ENCODE results near the gene C4BPB. TPM values are rescaled to one million over a fixed set of nuclear protein-coding genes. Genes with fewer than 3 reads are reported as not detected.

Gene C4BPB
- total RNA-seq, 1 experiment from 2014 or later: not detected

- POLR2A ChIA-PET: interaction anchor here (0.6 to 4.6 kb wide), 8 partner anchors 10 to 321 kb away, joined by 3 to 22 read pairs (median 4); partner anchors contain the start of genes CD55 and PFKFB2
- peak; percentile 90 for DNase-seq (ENCODE audit: unreplicated experiment)
- H3K4me3 Mint-ChIP-seq (ENCODE audit: unreplicated experiment): no peak overlapping the region
- peaks cover 6% of the 10 kb centered on the region for H3K4me1 Mint-ChIP-seq (ENCODE audit: insufficient read depth, unreplicated experiment)
- peaks cover 21% of the 10 kb centered on the region for H3K27me3 Mint-ChIP-seq (ENCODE audit: insufficient read depth, unreplicated experiment)
- no peaks in the 10 kb centered on the region for H3K9me3 Mint-ChIP-seq (ENCODE audit: unreplicated experiment)
- TF ChIP-seq, protein P1, sequence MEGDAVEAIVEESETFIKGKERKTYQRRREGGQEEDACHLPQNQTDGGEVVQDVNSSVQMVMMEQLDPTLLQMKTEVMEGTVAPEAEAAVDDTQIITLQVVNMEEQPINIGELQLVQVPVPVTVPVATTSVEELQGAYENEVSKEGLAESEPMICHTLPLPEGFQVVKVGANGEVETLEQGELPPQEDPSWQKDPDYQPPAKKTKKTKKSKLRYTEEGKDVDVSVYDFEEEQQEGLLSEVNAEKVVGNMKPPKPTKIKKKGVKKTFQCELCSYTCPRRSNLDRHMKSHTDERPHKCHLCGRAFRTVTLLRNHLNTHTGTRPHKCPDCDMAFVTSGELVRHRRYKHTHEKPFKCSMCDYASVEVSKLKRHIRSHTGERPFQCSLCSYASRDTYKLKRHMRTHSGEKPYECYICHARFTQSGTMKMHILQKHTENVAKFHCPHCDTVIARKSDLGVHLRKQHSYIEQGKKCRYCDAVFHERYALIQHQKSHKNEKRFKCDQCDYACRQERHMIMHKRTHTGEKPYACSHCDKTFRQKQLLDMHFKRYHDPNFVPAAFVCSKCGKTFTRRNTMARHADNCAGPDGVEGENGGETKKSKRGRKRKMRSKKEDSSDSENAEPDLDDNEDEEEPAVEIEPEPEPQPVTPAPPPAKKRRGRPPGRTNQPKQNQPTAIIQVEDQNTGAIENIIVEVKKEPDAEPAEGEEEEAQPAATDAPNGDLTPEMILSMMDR (IDR thresholded peaks at IDR 0.05; ENCODE audit: unreplicated experiment): peak; percentile 92
- CTCF ChIA-PET: interaction anchor here (0.5 to 12.6 kb wide), 64 partner anchors 11 to 535 kb away, joined by 3 to 221 read pairs (median 4); partner anchors contain the start of genes C1orf116, C4BPA and YOD1
- H3K36me3 Mint-ChIP-seq (ENCODE audit: insufficient read depth, unreplicated experiment): no peaks in the 10 kb centered on the region
- intact Hi-C loops (cut with micrococcal nuclease): loop anchor here (1.0 to 10.0 kb wide), 5 partner anchors 97 to 590 kb away; no protein-coding TSS in a partner anchor
- no peak overlapping the region for H3K27ac Mint-ChIP-seq (ENCODE audit: low read depth, unreplicated experiment)
- BruUV-seq (replicated peaks): no TSS peak
These were observed 3.9 kb upstream of the C4BPB start for GRCh38 chr1:207084701-207085180.

DNA sequence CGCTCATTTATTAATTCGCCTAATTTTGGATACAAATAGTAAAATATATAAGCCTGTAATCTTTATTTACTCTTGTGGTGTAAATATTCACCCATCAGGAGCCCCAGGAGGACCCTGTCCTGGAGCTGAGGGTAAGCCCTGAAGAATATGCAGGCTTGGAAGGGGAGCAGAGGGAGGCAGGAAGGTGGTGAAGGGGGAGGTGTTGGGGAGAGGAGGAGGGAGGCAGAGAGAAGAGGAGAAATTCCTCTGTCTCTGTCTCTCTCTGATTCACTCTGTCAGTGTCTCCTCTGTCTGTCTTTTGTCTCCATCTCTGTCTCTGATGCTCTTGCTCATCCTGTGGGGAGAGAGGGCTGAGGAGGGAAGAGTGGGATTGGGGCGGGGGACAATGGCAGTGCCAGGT, 2.8 kb upstream of the C4BPB start:
- no TSS peak for BruUV-seq (replicated peaks)
- DNase-seq (ENCODE audit: unreplicated experiment): no peak
- ChIA-PET CTCF (interaction anchor here (0.6 to 12.6 kb wide), 13 partner anchors 8 to 612 kb away, joined by 3 to 221 read pairs (median 4); partner anchors contain the start of gene C4BPA), POLR2A (interaction anchor here (0.7 to 4.6 kb wide), 3 partner anchors 237 to 320 kb away, joined by 3 to 22 read pairs (median 3); partner anchors contain the start of gene CD55)
- TF ChIP-seq, protein P1 (IDR thresholded peaks at IDR 0.05; ENCODE audit: unreplicated experiment): no peak
- Mint-ChIP-seq H3K27ac (ENCODE audit: low read depth, unreplicated experiment) (no peak overlapping the region), H3K9me3 (ENCODE audit: unreplicated experiment) (no peaks in the 10 kb centered on the region), H3K4me3 (ENCODE audit: unreplicated experiment) (no peak overlapping the region), H3K27me3 (ENCODE audit: insufficient read depth, unreplicated experiment) (peaks cover 21% of the 10 kb centered on the region), H3K36me3 (ENCODE audit: insufficient read depth, unreplicated experiment) (no peaks in the 10 kb centered on the region), H3K4me1 (ENCODE audit: insufficient read depth, unreplicated experiment) (peaks cover 6% of the 10 kb centered on the region)
- intact Hi-C loops (cut with micrococcal nuclease): loop anchor here (10.0 kb wide), 2 partner anchors 179 to 589 kb away; no protein-coding TSS in a partner anchor

DNA sequence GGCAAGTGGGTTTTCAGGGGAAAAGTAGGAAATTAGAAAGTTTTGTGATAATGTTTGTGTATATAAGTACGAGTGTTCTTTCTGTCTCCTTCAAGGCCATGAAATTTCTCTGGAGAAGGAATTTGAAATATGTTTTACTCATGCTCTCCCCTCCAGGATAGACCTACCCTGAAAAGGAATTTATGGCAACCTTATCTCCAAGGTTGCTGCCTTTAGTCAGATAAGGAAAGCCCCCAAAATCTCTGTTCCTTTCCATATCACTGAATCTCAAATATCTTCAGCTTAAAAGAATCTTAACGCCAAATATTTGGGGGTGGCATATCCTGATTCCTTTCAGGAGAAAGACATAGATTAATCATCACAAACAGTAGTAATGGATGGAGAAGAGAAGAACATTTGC, 499 bp upstream of the C4BPB start:
- POLR2A ChIA-PET: interaction anchor here (1.0 to 1.1 kb wide), 2 partner anchors 35 to 222 kb away, joined by 3 to 5 read pairs; partner anchors contain the start of gene PFKFB2
- no peak for DNase-seq (ENCODE audit: unreplicated experiment)
- intact Hi-C loops (cut with micrococcal nuclease): loop anchor here (10.0 kb wide), 2 partner anchors 177 to 587 kb away; no protein-coding TSS in a partner anchor
- CTCF ChIA-PET: interaction anchor here (0.7 to 12.6 kb wide), 6 partner anchors 12 to 611 kb away, joined by 3 to 221 read pairs (median 4); no protein-coding TSS in a partner anchor
- Mint-ChIP-seq H3K9me3 (ENCODE audit: unreplicated experiment) (no peaks in the 10 kb centered on the region), H3K4me3 (ENCODE audit: unreplicated experiment) (no peak overlapping the region), H3K4me1 (ENCODE audit: insufficient read depth, unreplicated experiment) (peaks cover 6% of the 10 kb centered on the region), H3K27ac (ENCODE audit: low read depth, unreplicated experiment) (no peak overlapping the region), H3K36me3 (ENCODE audit: insufficient read depth, unreplicated experiment) (no peaks in the 10 kb centered on the region), H3K27me3 (ENCODE audit: insufficient read depth, unreplicated experiment) (peaks cover 9% of the 10 kb centered on the region)
- TF ChIP-seq, protein P1 (IDR thresholded peaks at IDR 0.05; ENCODE audit: unreplicated experiment): no peak
- no TSS peak for BruUV-seq (replicated peaks)

- no TSS peak for BruUV-seq (replicated peaks)
- intact Hi-C loops (cut with micrococcal nuclease): loop anchor here (10.0 kb wide), 2 partner anchors 175 to 585 kb away; no protein-coding TSS in a partner anchor
- TF ChIP-seq, protein P1 (IDR thresholded peaks at IDR 0.05; ENCODE audit: unreplicated experiment): no peak
- H3K27ac Mint-ChIP-seq (ENCODE audit: low read depth, unreplicated experiment): no peak overlapping the region
- no peaks in the 10 kb centered on the region for H3K9me3 Mint-ChIP-seq (ENCODE audit: unreplicated experiment)
- POLR2A ChIA-PET: interaction anchor here (1.5 kb wide), 1 partner anchor 232 kb away, joined by 7 read pairs; the partner anchor contains the start of gene CD55
- H3K4me1 Mint-ChIP-seq (ENCODE audit: insufficient read depth, unreplicated experiment): peaks cover 6% of the 10 kb centered on the region
- H3K36me3 Mint-ChIP-seq (ENCODE audit: insufficient read depth, unreplicated experiment): no peaks in the 10 kb centered on the region
- no peak for DNase-seq (ENCODE audit: unreplicated experiment)
- H3K27me3 Mint-ChIP-seq (ENCODE audit: insufficient read depth, unreplicated experiment): no peaks in the 10 kb centered on the region
- no peak overlapping the region for H3K4me3 Mint-ChIP-seq (ENCODE audit: unreplicated experiment)
- CTCF ChIA-PET: interaction anchor here (0.7 to 12.6 kb wide), 8 partner anchors 23 to 475 kb away, joined by 3 to 221 read pairs (median 4); partner anchors contain the start of gene DYRK3
These were observed 1.1 kb downstream of the C4BPB start for GRCh38 chr1:207089627-207090355.
